Measurements from ENCODE around the gene GPATCH8.

GRCh38 chr17:44384823-44385286 lies 118.4 kb downstream of the GPATCH8 start:
- TF ChIP-seq POLR2A (IDR thresholded peaks at IDR 0.05; ENCODE audit: low read depth, low read length) (no peak), POLR2AphosphoS5 (IDR thresholded peaks at IDR 0.05; ENCODE audit: low read depth, low read length) (no peak)

All from GM12892 (cell line).